HCT116 (cell line): ENCODE measurements around the gene TPM4. TPM values are rescaled to one million over a fixed set of nuclear protein-coding genes. Genes with fewer than 3 reads are reported as not detected.

ENCODE experiments used
- ATAC-seq: fragments of 200-7000 bp; cut with Tn5 transposase; 2 replicates; pipeline ENCODE4 v1.9.1; 2020; ENCODE audit warnings: mild to moderate bottlenecking, moderate library complexity
- BruUV-seq: library from RNA; stranded (reverse); fragments of 400-500 nt; replicated peaks from 2 replicates; lab custom pipeline; 2021; lab: Mats Ljungman, UMichigan
- CTCF ChIA-PET: fragments of 300-600 bp; sonication (Branson Sonifier 250); formaldehyde crosslinking; loops from one replicate; lab custom pipeline; 2021; ENCODE audit warnings: antibody characterized with exemption; lab: Charles Lee
- POLR2A ChIA-PET: fragments of 300-600, 350-600 bp; sonication (Branson Sonifier 250); formaldehyde crosslinking; loops from one replicate; lab custom pipeline; 2021; ENCODE audit warnings: antibody characterized with exemption; lab: Charles Lee
- RAD21 ChIA-PET, 2 experiments: fragments of 300-600 bp; sonication (Branson Sonifier 250); formaldehyde crosslinking; loops; one replicate each; lab custom pipeline; 2023; ENCODE audit warnings: low total read pairs in 2 of 2; ENCODE audit not compliant: uncharacterized antibody in 2 of 2, unreplicated experiment in 2 of 2, low non-redundant PET in 1 of 2; lab: Charles Lee
- DNase-seq: peaks from one replicate; pipeline ENCODE4 v3.0.0-alpha.2; 2010; ENCODE audit warnings: low read depth, low spot score
- H2AFZ ChIP-seq: fragments of 200-600 bp; shearing (Covaris generic), sonication (generic); 2 replicates; pipeline ENCODE4 v1.6.1; 2017; ENCODE audit warnings: low read depth, mixed run types, mixed read lengths, antibody characterized with exemption, low read length; ENCODE audit not compliant: poor library complexity, severe bottlenecking
- H3K27ac ChIP-seq: 2 replicates; pipeline ENCODE4 v1.5.1; 2012; ENCODE audit warnings: low read depth, low read length
- H3K27me3 ChIP-seq: fragments of 200-600 bp; sonication (generic); 2 replicates; pipeline ENCODE4 v1.6.1; 2016; ENCODE audit warnings: mixed run types, low read length, mixed read lengths; ENCODE audit not compliant: insufficient read depth
- H3K36me3 ChIP-seq, 2 experiments: fragments of 200-500 bp in 1 of 2; fragments of 200-600 bp in 1 of 2; sonication (Bioruptor generic) in 1 of 2; sonication (generic) in 1 of 2; 2 replicates each; pipeline versions ENCODE4 v1.5.1 to v1.6.1; 2014 to 2016; ENCODE audit warnings: low read length in 2 of 2, inconsistent platforms in 1 of 2, mixed read lengths in 1 of 2, mixed run types in 1 of 2; ENCODE audit not compliant: insufficient read depth in 2 of 2, control insufficient read depth in 1 of 2
- H3K4me1 ChIP-seq, 2 experiments: fragments of 200-600 bp in 1 of 2; sonication (generic) in 1 of 2; 2 replicates each; pipeline versions ENCODE4 v1.5.1 to v1.6.1; 2012 to 2017; ENCODE audit warnings: low read length in 2 of 2, inconsistent platforms in 1 of 2, mild to moderate bottlenecking in 1 of 2, mixed read lengths in 1 of 2, mixed run types in 1 of 2, moderate library complexity in 1 of 2; ENCODE audit not compliant: insufficient read depth in 2 of 2, control insufficient read depth in 1 of 2
- H3K4me2 ChIP-seq: fragments of 200-600 bp; sonication (generic); 2 replicates; pipeline ENCODE4 v1.6.1; 2017; ENCODE audit warnings: mixed run types, low read length, mixed read lengths
- H3K4me3 ChIP-seq, 2 experiments: fragments of 200-600 bp in 1 of 2; sonication (generic) in 1 of 2; replicated peaks in 1 of 2; 2 replicates each; pipeline ENCODE4 v1.5.1; 2011 to 2016; ENCODE audit warnings: low read length in 2 of 2, control low read depth in 1 of 2, low read depth in 1 of 2, mild to moderate bottlenecking in 1 of 2, mixed read lengths in 1 of 2, mixed run types in 1 of 2
- H3K79me2 ChIP-seq: fragments of 200-600 bp; sonication (generic); 2 replicates; pipeline ENCODE4 v1.6.1; 2017; ENCODE audit warnings: mild to moderate bottlenecking, mixed run types, low read length, moderate library complexity, mixed read lengths; ENCODE audit not compliant: insufficient read depth
- H3K9ac ChIP-seq: fragments of 200-600 bp; sonication (generic); 2 replicates; pipeline ENCODE4 v1.6.1; 2016; ENCODE audit warnings: low read length, mixed read lengths
- H3K9me2 ChIP-seq: fragments of 200-600 bp; sonication (generic), shearing (Covaris generic); 2 replicates; pipeline ENCODE4 v1.6.1; 2017; ENCODE audit warnings: mixed run types, mild to moderate bottlenecking, moderate library complexity; ENCODE audit not compliant: insufficient read depth
- H3K9me3 ChIP-seq, 2 experiments: fragments of 200-500 bp in 1 of 2; fragments of 200-600 bp in 1 of 2; sonication (Bioruptor generic) in 1 of 2; sonication (generic) in 1 of 2; 2 replicates each; pipeline ENCODE4 v1.6.1; 2014 to 2017; ENCODE audit warnings: low read length in 2 of 2, mixed read lengths in 2 of 2, inconsistent platforms in 1 of 2, low read depth in 1 of 2, mild to moderate bottlenecking in 1 of 2, mixed run types in 1 of 2, moderate library complexity in 1 of 2; ENCODE audit not compliant: control insufficient read depth in 1 of 2, insufficient read depth in 1 of 2
- H4K20me1 ChIP-seq: fragments of 200-600 bp; sonication (generic), shearing (Covaris generic); 2 replicates; pipeline ENCODE4 v1.6.1; 2017; ENCODE audit warnings: mixed run types, mild to moderate bottlenecking, moderate library complexity; ENCODE audit not compliant: insufficient read depth
- CTCF ChIP-seq, 3 experiments: fragments of 200-600 bp in 1 of 3; sonication (generic) in 1 of 3; IDR thresholded peaks in 2 of 3; conservative IDR thresholded peaks in 1 of 3; 2 replicates each; pipeline ENCODE4 v1.5.1; 2012 to 2017; ENCODE audit warnings: low read depth in 2 of 3, low read length in 2 of 3, antibody characterized with exemption in 1 of 3, borderline replicate concordance in 1 of 3, control low read depth in 1 of 3, mild to moderate bottlenecking in 1 of 3, mixed read lengths in 1 of 3, mixed run types in 1 of 3, moderate library complexity in 1 of 3; ENCODE audit not compliant: insufficient read depth in 1 of 3
- EGR1 ChIP-seq: IDR thresholded peaks from 2 replicates; pipeline ENCODE4 v1.6.1; 2012; ENCODE audit warnings: low read depth
- JUND ChIP-seq: IDR thresholded peaks from 2 replicates; pipeline ENCODE4 v1.6.1; 2012
- ZBTB33 ChIP-seq: IDR thresholded peaks from 2 replicates; pipeline ENCODE4 v1.6.1; 2011; ENCODE audit warnings: mild to moderate bottlenecking, low read length, moderate library complexity; ENCODE audit not compliant: insufficient replicate concordance; ENCODE audit errors: extremely low read depth
- ZFX ChIP-seq: fragments of 450-650 bp; IDR thresholded peaks from 2 replicates; pipeline ENCODE4 v1.6.1; 2017
- intact Hi-C: fragments of 100-400 bp; cut with micrococcal nuclease; formaldehyde crosslinking; loops from 2 replicates; pipeline ENCODE4 v1.10.0; 2022
- total RNA-seq: library from RNA; stranded (reverse); gene quantifications from one replicate; pipeline ENCODE4 v1.2.1, GENCODE V29; 2021; ENCODE audit not compliant: unreplicated experiment

Gene TPM4
- total RNA-seq, 1 experiment from 2014 or later = 275 TPM

- TF ChIP-seq CTCF (IDR thresholded peaks at IDR 0.05 in 2 of 3, conservative IDR thresholded peaks at IDR 0.05 in 1 of 3; ENCODE audit: borderline replicate concordance in 1 of 3, insufficient read depth in 1 of 3, low read depth in 2 of 3, low read length in 2 of 3) = no peak
- TF ChIP-seq EGR1 = no peak
- TF ChIP-seq, all 23 proteins: peak for 0
Observed at GRCh38 chr19:16068696-16069259, 7.5 kb upstream of the TPM4 start (continued).

GRCh38 chr19:16069813-16070365 lies 6.4 kb upstream of the TPM4 start:
- Histone ChIP-seq H3K9me3 (no peaks in the 10 kb centered on the region), H3K79me2 (peaks cover 75% of the 10 kb centered on the region), H3K27me3 (no peaks in the 10 kb centered on the region), H3K4me3 (peak overlapping the region; percentile 29 to 96), H3K36me3 (peaks cover 0 to 23% of the 10 kb centered on the region in 2 experiments; a peak in 1 of 4 replicates), H3K4me2 (peak overlapping the region; percentile 80), H3K4me1 (peaks cover 24 to 62% of the 10 kb centered on the region in 2 experiments), H3K9ac (peak overlapping the region; percentile 88)
- intact Hi-C loops = loop anchor here (5.0 kb wide), 1 partner anchor 233 kb away; no protein-coding TSS in a partner anchor
- ChIA-PET RAD21 (no interaction called here), POLR2A (interaction anchor here (0.6 to 1.3 kb wide), 7 partner anchors 9 to 128 kb away, joined by 3 to 5 read pairs (median 4); partner anchors contain the start of genes AP1M1 and FAM32A), CTCF (interaction anchor here (1.0 kb wide), 2 partner anchors 28 to 258 kb away, joined by 3 to 7 read pairs; no protein-coding TSS in a partner anchor)
- no peak for DNase-seq
- TF ChIP-seq ZBTB33 (no peak), ZFX (no peak), JUND (no peak)
- TF ChIP-seq, all 23 proteins: peak for 0
- ATAC-seq = peak; percentile 37
- Histone ChIP-seq H4K20me1 (no peaks in the 10 kb centered on the region), H3K9me2 (no peaks in the 10 kb centered on the region), H3K27ac (peak overlapping the region; percentile 83), H2AFZ (no peak overlapping the region)
- TSS peak; percentile 63 for BruUV-seq
